Left kidney (tissue), 2 donors: ENCODE measurements around the gene CD151. TPM values are rescaled to one million over a fixed set of nuclear protein-coding genes. Genes with fewer than 3 reads are reported as not detected.

Experiments used
- DNase-seq: peaks from one replicate; pipeline ENCODE4 v3.0.0-alpha.2; 2013
- polyA plus RNA-seq: library from polyadenylated mRNA; unstranded; fragments of 120-200 nt; gene quantifications from one replicate; pipeline ENCODE4 v1.2.1, GENCODE V29; 2013; ENCODE audit not compliant: insufficient read length

Gene CD151
- polyA plus RNA-seq, 1 donor: 145 TPM

- DNase-seq: no peak
Observed at GRCh38 chr11:811446-812245, 21.1 kb upstream of the CD151 start.

GRCh38 chr11:812390-812789, 20.4 kb upstream of the CD151 start:
- DNase-seq: no peak

- DNase-seq: no peak
Observed at GRCh38 chr11:813072-813455, 19.7 kb upstream of the CD151 start.

GRCh38 chr11:813456-814096, 19.2 kb upstream of the CD151 start:
- no peak for DNase-seq

GRCh38 chr11:815675-816432, 16.9 kb upstream of the CD151 start:
- DNase-seq: no peak

- no peak for DNase-seq
Observed at GRCh38 chr11:816433-816779, 16.3 kb upstream of the CD151 start.

GRCh38 chr11:818396-819128, 14.2 kb upstream of the CD151 start, which contains the start of gene PNPLA2:
PNPLA2 (plus strand) TSS chr11:818914; CDS start chr11:819719, 805 bp downstream.
- DNase-seq: no peak

- DNase-seq: peak; percentile 86
Observed at GRCh38 chr11:819129-819931, 13.4 kb upstream of the CD151 start.

GRCh38 chr11:819943-820649, 12.7 kb upstream of the CD151 start:
- no peak for DNase-seq

GRCh38 chr11:820655-821511, 11.9 kb upstream of the CD151 start:
- no peak for DNase-seq

GRCh38 chr11:821512-822371, 11.0 kb upstream of the CD151 start:
- DNase-seq: no peak

- no peak for DNase-seq
Observed at GRCh38 chr11:823441-824291, 9.1 kb upstream of the CD151 start.

GRCh38 chr11:824292-824880, 8.4 kb upstream of the CD151 start:
- DNase-seq: no peak

- no peak for DNase-seq
Observed at GRCh38 chr11:824942-825341, 7.8 kb upstream of the CD151 start.

GRCh38 chr11:825366-826226, 7.2 kb upstream of the CD151 start:
- no peak for DNase-seq

GRCh38 chr11:826227-826621, 6.5 kb upstream of the CD151 start:
- no peak for DNase-seq

GRCh38 chr11:826836-827145, 6.0 kb upstream of the CD151 start:
- DNase-seq: no peak
